Activated T-helper 1 cell treated with Interleukin-2 at 50 U/mL for 16 hours (primary cell): ENCODE data around the gene NRDC.
"Not testable (repeated sequence)": the region's sequence is repeated elsewhere in the genome, so short reads cannot be mapped to it uniquely, and the experiment has no call there.

Experiments
- DNase-seq: peaks from one replicate; pipeline ENCODE4 v3.0.0-alpha.2; 2020; ENCODE audit warnings: low read depth

Gene NRDC

GRCh38 chr1:51878616-51879336 lies at the start of gene NRDC:
Gene NRDC, minus strand, starts transcription at chr1:51878727. Its CDS starts 112 bp downstream, at chr1:51878615.
- peak; percentile 97 for DNase-seq

- DNase-seq: no peak
Measured at GRCh38 chr1:51927029-51927428, 48.5 kb upstream of the NRDC start.

- DNase-seq: no peak
Measured at GRCh38 chr1:51926171-51926812, 47.8 kb upstream of the NRDC start.

- DNase-seq: no peak
Measured at GRCh38 chr1:51924455-51924854, 45.9 kb upstream of the NRDC start.

- DNase-seq: no peak
Measured at GRCh38 chr1:51922040-51922439, 43.5 kb upstream of the NRDC start.

GRCh38 chr1:51920130-51920529 lies 41.6 kb upstream of the NRDC start:
- no peak for DNase-seq

- no peak for DNase-seq
Measured at GRCh38 chr1:51919684-51920083, 41.2 kb upstream of the NRDC start.

- no peak for DNase-seq
Measured at GRCh38 chr1:51916587-51917405, 38.3 kb upstream of the NRDC start.

- no peak for DNase-seq
Measured at GRCh38 chr1:51915951-51916350, 37.4 kb upstream of the NRDC start.

GRCh38 chr1:51912881-51913280 lies 34.4 kb upstream of the NRDC start:
- DNase-seq: no peak

GRCh38 chr1:51910221-51911000 lies 31.9 kb upstream of the NRDC start:
- DNase-seq: no peak

GRCh38 chr1:51908499-51908898 lies 30.0 kb upstream of the NRDC start:
- DNase-seq: no peak

- DNase-seq: no peak
Measured at GRCh38 chr1:51907079-51907702, 28.7 kb upstream of the NRDC start.

GRCh38 chr1:51906306-51907078 lies 28.0 kb upstream of the NRDC start:
- DNase-seq: no peak

- DNase-seq: no peak
Measured at GRCh38 chr1:51902456-51902855, 23.9 kb upstream of the NRDC start.

- DNase-seq: no peak
Measured at GRCh38 chr1:51901151-51901550, 22.6 kb upstream of the NRDC start.

GRCh38 chr1:51899022-51899421 lies 20.5 kb upstream of the NRDC start:
- DNase-seq: no peak

GRCh38 chr1:51898090-51898734 lies 19.7 kb upstream of the NRDC start:
- DNase-seq: no peak

- DNase-seq: no peak
Measured at GRCh38 chr1:51897699-51898031, 19.1 kb upstream of the NRDC start.

- not testable (repeated sequence) for DNase-seq
Measured at GRCh38 chr1:51894748-51895147, 16.2 kb upstream of the NRDC start.

- DNase-seq: no peak
Measured at GRCh38 chr1:51878308-51878615, 265 bp downstream of the NRDC start.
